Progenitor cell of endocrine pancreas (in vitro differentiated cells): Measurements from ENCODE around the gene C14orf119. TPM values are rescaled to one million over a fixed set of nuclear protein-coding genes. Genes with fewer than 3 reads are reported as not detected.
A peak's percentile ranks its signal among the peaks of the same experiment; 100 is the strongest.

ENCODE experiments used
- DNase-seq: peaks from one replicate; pipeline ENCODE4 v3.0.0; 2021; ENCODE audit warnings: low spot score; ENCODE audit not compliant: unreplicated experiment
- H3K27ac Mint-ChIP-seq: 2 replicates; pipeline ENCODE4 v1.8.0; 2021; ENCODE audit warnings: mild to moderate bottlenecking, moderate library complexity, mixed read lengths
- H3K27me3 Mint-ChIP-seq: 2 replicates; pipeline ENCODE4 v1.8.0; 2021; ENCODE audit warnings: mixed read lengths
- H3K36me3 Mint-ChIP-seq: 2 replicates; pipeline ENCODE4 v1.8.0; 2022; ENCODE audit warnings: mixed read lengths; ENCODE audit not compliant: insufficient read depth
- H3K4me1 Mint-ChIP-seq: 2 replicates; pipeline ENCODE4 v1.8.0; 2021; ENCODE audit warnings: low read depth, mixed read lengths
- H3K4me3 Mint-ChIP-seq: 2 replicates; pipeline ENCODE4 v1.8.0; 2021; ENCODE audit warnings: low read depth, mild to moderate bottlenecking, moderate library complexity, mixed read lengths
- H3K9me3 Mint-ChIP-seq: 2 replicates; pipeline ENCODE4 v1.8.0; 2021; ENCODE audit warnings: low read depth, mixed read lengths
- total RNA-seq: library from RNA; stranded (reverse); gene quantifications from 2 replicates; pipeline ENCODE4 v1.2.1, GENCODE V29; 2021
- TF ChIP-seq, protein P1 (sequence below): fragments of 200-600 bp; sonication (generic); IDR thresholded peaks from one replicate; pipeline ENCODE4 v1.5.0; 2021; ENCODE audit warnings: antibody characterized with exemption, mild to moderate bottlenecking; ENCODE audit not compliant: unreplicated experiment

C14orf119 gene
- total RNA-seq, 1 donor from 2014 or later = 45.8 TPM

DNA sequence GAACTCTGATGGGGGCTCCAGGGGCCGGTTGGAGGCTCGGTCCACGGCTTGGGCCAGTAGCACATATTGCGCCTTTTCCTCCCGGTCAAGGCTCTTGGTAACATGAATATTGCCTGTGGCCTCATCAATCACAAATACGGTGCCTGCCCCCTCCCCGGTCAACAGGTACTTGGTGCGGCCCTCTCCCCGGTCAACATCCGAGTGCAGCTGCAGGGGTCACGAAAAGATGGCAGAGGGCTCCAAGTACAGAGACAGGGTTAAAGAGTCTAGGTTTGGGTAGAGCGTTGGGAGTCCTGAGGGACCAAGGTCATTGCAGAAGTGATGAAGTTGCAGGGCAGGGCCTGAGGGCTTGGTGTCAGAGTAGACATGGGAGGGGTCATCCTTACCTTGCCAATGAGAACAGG, 40.2 kb upstream of the C14orf119 start:
- Mint-ChIP-seq H3K27ac (no peak overlapping the region), H3K4me3 (no peak overlapping the region), H3K9me3 (no peaks in the 10 kb centered on the region), H3K27me3 (no peaks in the 10 kb centered on the region), H3K36me3 (peaks cover 4% of the 10 kb centered on the region), H3K4me1 (peaks cover 12% of the 10 kb centered on the region)
- TF ChIP-seq, protein P1, sequence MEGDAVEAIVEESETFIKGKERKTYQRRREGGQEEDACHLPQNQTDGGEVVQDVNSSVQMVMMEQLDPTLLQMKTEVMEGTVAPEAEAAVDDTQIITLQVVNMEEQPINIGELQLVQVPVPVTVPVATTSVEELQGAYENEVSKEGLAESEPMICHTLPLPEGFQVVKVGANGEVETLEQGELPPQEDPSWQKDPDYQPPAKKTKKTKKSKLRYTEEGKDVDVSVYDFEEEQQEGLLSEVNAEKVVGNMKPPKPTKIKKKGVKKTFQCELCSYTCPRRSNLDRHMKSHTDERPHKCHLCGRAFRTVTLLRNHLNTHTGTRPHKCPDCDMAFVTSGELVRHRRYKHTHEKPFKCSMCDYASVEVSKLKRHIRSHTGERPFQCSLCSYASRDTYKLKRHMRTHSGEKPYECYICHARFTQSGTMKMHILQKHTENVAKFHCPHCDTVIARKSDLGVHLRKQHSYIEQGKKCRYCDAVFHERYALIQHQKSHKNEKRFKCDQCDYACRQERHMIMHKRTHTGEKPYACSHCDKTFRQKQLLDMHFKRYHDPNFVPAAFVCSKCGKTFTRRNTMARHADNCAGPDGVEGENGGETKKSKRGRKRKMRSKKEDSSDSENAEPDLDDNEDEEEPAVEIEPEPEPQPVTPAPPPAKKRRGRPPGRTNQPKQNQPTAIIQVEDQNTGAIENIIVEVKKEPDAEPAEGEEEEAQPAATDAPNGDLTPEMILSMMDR = no peak
- DNase-seq = no peak

DNA sequence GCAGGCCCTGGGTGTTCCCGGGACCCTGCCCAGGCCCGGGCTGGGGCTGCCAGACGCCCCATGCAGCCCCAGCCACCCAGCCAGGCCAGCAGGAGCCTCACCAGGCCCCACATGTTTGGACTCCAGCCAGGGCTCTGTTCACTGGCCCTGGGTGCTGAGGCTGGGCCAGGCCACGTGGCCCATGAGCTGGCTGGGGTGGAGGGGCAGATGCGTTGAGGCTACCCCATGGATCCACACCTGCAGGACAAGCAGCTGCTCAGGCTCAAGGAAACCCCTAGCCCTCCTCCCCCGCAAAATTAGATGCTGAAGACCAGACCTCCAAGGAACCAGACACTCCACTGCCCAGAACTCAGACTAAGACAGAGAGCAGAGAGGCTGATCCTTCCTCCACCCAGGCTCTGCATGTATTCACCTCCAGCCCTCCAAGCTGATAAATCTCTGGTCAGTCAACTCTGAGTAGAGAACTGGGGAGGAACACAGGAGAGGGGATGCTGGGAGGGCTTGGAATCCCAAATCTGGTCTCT, 39.6 kb upstream of the C14orf119 start:
- no peak for DNase-seq

DNA sequence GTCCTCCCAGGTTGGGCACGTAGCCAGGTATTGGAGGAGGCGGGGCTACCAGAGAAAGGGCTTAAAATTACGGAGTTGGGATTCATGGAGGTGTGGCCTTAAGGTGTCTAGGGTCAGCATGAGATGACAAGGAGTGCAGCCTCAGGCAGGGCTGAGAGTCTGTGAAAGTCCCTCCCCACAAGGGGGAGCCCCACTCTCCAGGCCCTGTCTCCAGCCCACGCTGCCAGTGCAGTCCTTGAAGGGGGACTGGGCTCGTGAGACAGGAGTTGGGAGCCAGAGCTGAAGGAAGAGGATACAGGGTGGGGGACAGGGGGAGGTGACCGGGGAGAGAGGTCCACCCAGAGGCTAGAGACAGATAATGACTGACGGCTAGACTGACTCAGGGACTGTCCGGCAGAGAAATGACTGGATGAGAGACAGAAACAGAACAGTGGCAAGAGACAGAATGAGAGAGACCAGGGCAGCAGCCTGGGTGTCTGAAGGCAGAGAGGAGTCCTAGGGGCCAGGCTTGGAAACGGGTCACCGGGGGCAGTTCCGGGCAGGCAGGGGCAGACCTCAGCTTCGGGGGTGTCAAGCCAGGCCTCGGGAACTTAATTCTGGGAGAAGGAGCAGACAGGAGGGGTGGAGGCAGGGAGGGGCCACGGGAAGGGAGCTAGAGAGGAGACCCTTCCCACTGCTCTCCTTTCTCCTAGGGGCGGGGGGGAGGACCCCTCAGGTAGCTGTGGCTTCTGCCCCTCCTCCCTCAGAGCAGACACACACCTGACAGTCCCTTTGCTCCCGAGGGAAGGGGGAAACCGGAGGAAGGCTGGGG, 39.0 kb upstream of the C14orf119 start:
- Mint-ChIP-seq H3K36me3 (peaks cover 9% of the 10 kb centered on the region), H3K27me3 (no peaks in the 10 kb centered on the region), H3K4me1 (peaks cover 12% of the 10 kb centered on the region), H3K27ac (peak overlapping the region; percentile 78), H3K9me3 (no peaks in the 10 kb centered on the region), H3K4me3 (peak overlapping the region; percentile 73)
- TF ChIP-seq, protein P1 = peak; percentile 74
- peak; percentile 69 for DNase-seq

More for the DNA sequence above, 39.6 kb upstream of the C14orf119 start:
- Mint-ChIP-seq H3K4me1 (peaks cover 12% of the 10 kb centered on the region), H3K36me3 (peaks cover 4% of the 10 kb centered on the region), H3K9me3 (no peaks in the 10 kb centered on the region), H3K27ac (no peak overlapping the region), H3K27me3 (no peaks in the 10 kb centered on the region), H3K4me3 (peak overlapping the region; percentile 73)
- TF ChIP-seq, protein P1 = no peak

DNA sequence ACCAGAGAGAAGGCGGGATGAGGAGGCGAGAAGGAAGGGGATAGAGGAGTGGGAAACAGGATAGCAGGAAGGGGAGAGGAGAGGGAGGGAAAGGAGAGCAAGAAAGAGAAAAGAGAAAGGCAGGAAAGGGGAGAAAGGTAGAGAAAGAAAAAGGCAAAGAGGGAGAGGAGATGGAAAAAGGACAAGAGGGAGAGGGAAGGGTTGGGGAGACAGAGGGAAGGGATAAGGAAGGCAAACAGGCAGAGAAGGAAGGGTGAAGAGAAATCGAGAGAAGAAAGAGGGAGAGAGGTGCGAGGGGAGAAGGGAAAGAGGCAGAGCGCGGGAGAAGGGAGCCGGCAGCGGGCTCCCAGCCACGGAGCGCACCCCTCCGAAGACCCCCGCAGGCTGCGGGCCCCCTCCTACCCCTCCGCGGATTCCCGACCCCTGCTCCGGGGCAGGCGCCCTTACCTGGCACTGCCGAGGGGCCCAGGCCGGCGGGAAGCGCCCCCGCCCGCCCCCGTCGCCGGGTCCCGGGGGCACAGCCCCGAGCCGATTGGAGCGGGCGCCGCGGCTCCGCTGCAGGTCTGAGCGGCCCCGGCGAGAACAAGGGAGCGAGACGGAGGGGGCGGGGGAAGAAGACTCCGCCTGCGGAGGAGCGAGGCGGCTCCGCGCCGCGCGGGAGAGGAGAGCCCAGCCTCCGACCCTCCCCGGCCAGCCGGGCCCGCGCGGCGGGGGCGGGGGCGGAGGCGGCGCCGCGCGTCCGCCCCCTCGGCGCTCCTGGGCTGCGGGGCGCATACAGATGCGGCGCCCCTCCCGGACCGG, 38.1 kb upstream of the C14orf119 start, which contains the start of gene CDH24:
CDH24 (minus strand) TSS at position 565 of the 801 bp plus-strand sequence. CDS start 1,787 bp downstream, outside the sequence.
- peak within 1 kb of the TSS; percentile 82 for H3K4me3 Mint-ChIP-seq
- H3K27me3 Mint-ChIP-seq = no peaks in the 10 kb centered on the region
- peaks cover 12% of the 10 kb centered on the region for H3K4me1 Mint-ChIP-seq
- TF ChIP-seq, protein P1 = no peak
- H3K27ac Mint-ChIP-seq = peak within 1 kb of the TSS; percentile 95
- no peaks in the 10 kb centered on the region for H3K9me3 Mint-ChIP-seq
- DNase-seq = peak; percentile 61
- peaks cover 10% of the 10 kb centered on the region for H3K36me3 Mint-ChIP-seq
